ENCODE data around the gene TRPM1.

Gene TRPM1

DNA sequence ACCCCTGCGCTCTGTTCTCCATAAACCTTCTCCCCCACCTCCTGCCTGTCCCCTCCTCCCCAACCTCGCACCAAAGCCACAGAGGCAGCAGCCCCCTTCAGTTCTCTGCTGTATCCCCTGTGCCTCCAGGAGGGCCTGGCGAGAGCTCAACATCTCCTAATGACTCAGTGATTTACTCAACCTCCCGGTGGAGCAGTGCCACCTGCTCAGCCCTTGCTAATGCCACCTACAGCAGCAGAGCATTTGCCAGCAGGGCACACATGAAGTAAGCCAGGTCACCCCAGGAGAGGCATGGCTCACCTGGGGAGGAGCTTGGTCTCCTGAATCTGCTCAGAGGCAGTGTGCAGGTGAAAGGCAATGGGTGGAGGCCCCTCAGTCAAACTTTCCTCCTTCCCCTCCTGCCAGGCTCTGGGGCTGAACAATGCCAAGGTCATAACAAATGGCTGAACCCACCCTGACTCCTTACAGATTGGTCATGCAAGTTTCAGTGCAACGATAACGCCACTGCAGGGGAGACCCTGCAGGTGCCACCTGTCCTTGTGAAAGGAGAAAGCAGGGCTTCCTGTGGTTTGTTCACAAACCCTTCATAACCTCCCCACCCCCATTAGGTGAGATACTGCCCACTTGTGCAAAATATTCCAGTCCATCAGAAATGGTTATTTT, 19.8 kb downstream of the TRPM1 start:
- no peak for DNase-seq (ENCODE audit: extremely low read depth, insufficient read length)
- H3K36me3 ChIP-seq (ENCODE audit: control insufficient read depth, insufficient read depth, low read length), result no peaks in the 10 kb centered on the region
- TF ChIP-seq, protein P1, sequence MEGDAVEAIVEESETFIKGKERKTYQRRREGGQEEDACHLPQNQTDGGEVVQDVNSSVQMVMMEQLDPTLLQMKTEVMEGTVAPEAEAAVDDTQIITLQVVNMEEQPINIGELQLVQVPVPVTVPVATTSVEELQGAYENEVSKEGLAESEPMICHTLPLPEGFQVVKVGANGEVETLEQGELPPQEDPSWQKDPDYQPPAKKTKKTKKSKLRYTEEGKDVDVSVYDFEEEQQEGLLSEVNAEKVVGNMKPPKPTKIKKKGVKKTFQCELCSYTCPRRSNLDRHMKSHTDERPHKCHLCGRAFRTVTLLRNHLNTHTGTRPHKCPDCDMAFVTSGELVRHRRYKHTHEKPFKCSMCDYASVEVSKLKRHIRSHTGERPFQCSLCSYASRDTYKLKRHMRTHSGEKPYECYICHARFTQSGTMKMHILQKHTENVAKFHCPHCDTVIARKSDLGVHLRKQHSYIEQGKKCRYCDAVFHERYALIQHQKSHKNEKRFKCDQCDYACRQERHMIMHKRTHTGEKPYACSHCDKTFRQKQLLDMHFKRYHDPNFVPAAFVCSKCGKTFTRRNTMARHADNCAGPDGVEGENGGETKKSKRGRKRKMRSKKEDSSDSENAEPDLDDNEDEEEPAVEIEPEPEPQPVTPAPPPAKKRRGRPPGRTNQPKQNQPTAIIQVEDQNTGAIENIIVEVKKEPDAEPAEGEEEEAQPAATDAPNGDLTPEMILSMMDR (IDR thresholded peaks at IDR 0.05; ENCODE audit: insufficient read depth, low read length, poor library complexity, severe bottlenecking), result no peak
- no peaks in the 10 kb centered on the region for H3K27me3 ChIP-seq (replicated peaks; ENCODE audit: control insufficient read depth, insufficient read depth, low read length)
- no peak overlapping the region for H3K4me3 ChIP-seq (replicated peaks; ENCODE audit: low read depth, low read length)

GRCh38 chr15:31081056-31081455, 20.5 kb downstream of the TRPM1 start:
- Histone ChIP-seq H3K27me3 (replicated peaks; ENCODE audit: control insufficient read depth, insufficient read depth, low read length) (no peaks in the 10 kb centered on the region), H3K36me3 (ENCODE audit: control insufficient read depth, insufficient read depth, low read length) (no peaks in the 10 kb centered on the region), H3K4me3 (replicated peaks; ENCODE audit: low read depth, low read length) (no peak overlapping the region)
- DNase-seq (ENCODE audit: extremely low read depth, insufficient read length), result no peak
- TF ChIP-seq, protein P1 (IDR thresholded peaks at IDR 0.05; ENCODE audit: insufficient read depth, low read length, poor library complexity, severe bottlenecking), result no peak

GRCh38 chr15:31080591-31081014, 20.9 kb downstream of the TRPM1 start:
- Histone ChIP-seq H3K4me3 (replicated peaks; ENCODE audit: low read depth, low read length) (peak overlapping the region; percentile 30), H3K27me3 (replicated peaks; ENCODE audit: control insufficient read depth, insufficient read depth, low read length) (no peaks in the 10 kb centered on the region), H3K36me3 (ENCODE audit: control insufficient read depth, insufficient read depth, low read length) (no peaks in the 10 kb centered on the region)
- peak; percentile 34 for DNase-seq (ENCODE audit: extremely low read depth, insufficient read length)
- TF ChIP-seq, protein P1 (IDR thresholded peaks at IDR 0.05; ENCODE audit: insufficient read depth, low read length, poor library complexity, severe bottlenecking), result no peak

DNA sequence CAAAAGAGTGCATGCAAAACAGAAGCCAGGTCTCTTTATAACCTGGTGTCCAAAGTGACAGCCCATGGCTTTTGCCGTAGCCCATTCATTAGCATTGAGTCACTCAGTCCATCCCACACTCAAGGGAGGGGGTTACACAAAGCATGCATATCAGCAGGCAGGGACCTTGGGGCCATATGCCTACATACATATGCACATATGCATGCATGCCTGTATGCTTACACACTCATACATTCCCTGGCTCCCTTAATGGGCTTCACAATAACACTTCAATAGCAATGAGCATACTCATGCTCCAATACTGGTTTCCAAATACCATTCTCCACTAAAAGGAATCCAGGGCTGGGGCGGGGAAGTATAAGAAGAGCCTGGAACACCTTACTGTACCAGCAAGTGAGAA, 22.0 kb downstream of the TRPM1 start:
- TF ChIP-seq, protein P1 (IDR thresholded peaks at IDR 0.05; ENCODE audit: insufficient read depth, low read length, poor library complexity, severe bottlenecking), result no peak
- Histone ChIP-seq H3K4me3 (replicated peaks; ENCODE audit: low read depth, low read length) (no peak overlapping the region), H3K27me3 (replicated peaks; ENCODE audit: control insufficient read depth, insufficient read depth, low read length) (no peaks in the 10 kb centered on the region), H3K36me3 (ENCODE audit: control insufficient read depth, insufficient read depth, low read length) (no peaks in the 10 kb centered on the region)
- DNase-seq (ENCODE audit: extremely low read depth, insufficient read length), result no peak

GRCh38 chr15:31078471-31078870, 23.1 kb downstream of the TRPM1 start:
- no peaks in the 10 kb centered on the region for H3K36me3 ChIP-seq (ENCODE audit: control insufficient read depth, insufficient read depth, low read length)
- H3K27me3 ChIP-seq (replicated peaks; ENCODE audit: control insufficient read depth, insufficient read depth, low read length), result no peaks in the 10 kb centered on the region
- H3K4me3 ChIP-seq (replicated peaks; ENCODE audit: low read depth, low read length), result no peak overlapping the region
- TF ChIP-seq, protein P1 (IDR thresholded peaks at IDR 0.05; ENCODE audit: insufficient read depth, low read length, poor library complexity, severe bottlenecking), result no peak
- DNase-seq (ENCODE audit: extremely low read depth, insufficient read length), result no peak

- no peaks in the 10 kb centered on the region for H3K27me3 ChIP-seq (replicated peaks; ENCODE audit: control insufficient read depth, insufficient read depth, low read length)
- no peaks in the 10 kb centered on the region for H3K36me3 ChIP-seq (ENCODE audit: control insufficient read depth, insufficient read depth, low read length)
- TF ChIP-seq, protein P1 (IDR thresholded peaks at IDR 0.05; ENCODE audit: insufficient read depth, low read length, poor library complexity, severe bottlenecking), result no peak
- no peak for DNase-seq (ENCODE audit: extremely low read depth, insufficient read length)
- H3K4me3 ChIP-seq (replicated peaks; ENCODE audit: low read depth, low read length), result no peak overlapping the region
Measured at GRCh38 chr15:31077941-31078340, 23.6 kb downstream of the TRPM1 start.
